ENCODE results near the gene TCF23. TPM values are rescaled to one million over a fixed set of nuclear protein-coding genes. Genes with fewer than 3 reads are reported as not detected.

Gene TCF23
- total and polyA plus RNA-seq, 12 donors, result 0.05 to 0.21 (median 0.08) TPM; not detected in 2

DNA sequence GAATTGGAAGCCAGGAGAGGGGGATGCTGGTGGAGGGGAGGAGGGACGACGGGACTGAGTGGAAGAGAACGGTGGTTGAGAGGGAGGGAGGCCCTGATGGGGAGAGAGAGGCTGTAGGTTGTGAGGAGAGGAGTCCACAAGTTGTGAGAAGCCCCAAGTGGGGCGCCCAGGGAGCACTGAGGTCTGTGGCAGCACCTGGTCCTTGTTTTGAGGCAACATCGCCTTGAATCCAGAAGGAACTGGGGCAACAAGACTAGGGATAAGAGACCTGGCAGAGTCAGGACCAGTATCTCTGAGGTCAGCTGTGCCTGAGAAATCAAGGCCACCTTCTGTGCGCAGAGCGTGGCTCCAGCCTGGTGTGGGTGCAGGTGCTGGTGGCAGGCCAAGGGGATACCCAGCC, 10.7 kb upstream of the TCF23 start:
- no peak overlapping the region for H3K27ac ChIP-seq
- H3K36me3 ChIP-seq, result peaks cover 0 to 2% (median 0%) of the 10 kb centered on the region in 9 donors
- WGBS, 2 donors, result 85% methylated on average over 7 of the region's 7 CpGs
- intact Hi-C loops (cut with DNase I), result no loop called here
- ATAC-seq, result no peak
- TF ChIP-seq, protein P1, sequence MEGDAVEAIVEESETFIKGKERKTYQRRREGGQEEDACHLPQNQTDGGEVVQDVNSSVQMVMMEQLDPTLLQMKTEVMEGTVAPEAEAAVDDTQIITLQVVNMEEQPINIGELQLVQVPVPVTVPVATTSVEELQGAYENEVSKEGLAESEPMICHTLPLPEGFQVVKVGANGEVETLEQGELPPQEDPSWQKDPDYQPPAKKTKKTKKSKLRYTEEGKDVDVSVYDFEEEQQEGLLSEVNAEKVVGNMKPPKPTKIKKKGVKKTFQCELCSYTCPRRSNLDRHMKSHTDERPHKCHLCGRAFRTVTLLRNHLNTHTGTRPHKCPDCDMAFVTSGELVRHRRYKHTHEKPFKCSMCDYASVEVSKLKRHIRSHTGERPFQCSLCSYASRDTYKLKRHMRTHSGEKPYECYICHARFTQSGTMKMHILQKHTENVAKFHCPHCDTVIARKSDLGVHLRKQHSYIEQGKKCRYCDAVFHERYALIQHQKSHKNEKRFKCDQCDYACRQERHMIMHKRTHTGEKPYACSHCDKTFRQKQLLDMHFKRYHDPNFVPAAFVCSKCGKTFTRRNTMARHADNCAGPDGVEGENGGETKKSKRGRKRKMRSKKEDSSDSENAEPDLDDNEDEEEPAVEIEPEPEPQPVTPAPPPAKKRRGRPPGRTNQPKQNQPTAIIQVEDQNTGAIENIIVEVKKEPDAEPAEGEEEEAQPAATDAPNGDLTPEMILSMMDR (IDR thresholded peaks at IDR 0.05), result no peak
- DNase-seq, result no peak
- H3K4me1 ChIP-seq, result peaks cover 5 to 13% (median 8%) of the 10 kb centered on the region in 9 donors
- no peak overlapping the region for H3K4me3 ChIP-seq
- no peaks in the 10 kb centered on the region for H3K27me3 ChIP-seq
- no peaks in the 10 kb centered on the region for H3K9me3 ChIP-seq

DNA sequence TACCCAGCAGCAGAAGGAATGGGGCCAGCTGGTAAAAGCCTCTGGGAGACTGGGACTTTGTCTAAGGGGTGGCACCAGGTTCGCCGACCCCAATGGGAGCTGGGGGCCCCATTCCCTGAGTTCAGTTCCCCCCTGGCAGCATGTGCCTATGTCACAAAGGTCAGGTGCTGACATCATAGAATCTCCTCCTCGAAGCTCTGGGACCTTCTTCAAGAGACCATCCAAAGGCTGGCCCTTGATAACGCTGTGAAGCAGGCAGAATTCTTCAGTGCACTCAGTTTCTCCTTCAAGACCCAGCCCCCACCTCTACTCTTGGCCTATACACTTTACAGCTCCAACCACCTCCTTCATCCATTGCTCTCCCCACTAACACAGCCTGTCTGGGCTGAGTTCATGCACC, 9.5 kb upstream of the TCF23 start, which contains the start of gene PRR30:
Gene PRR30 (minus strand): TSS at position 101 of the 400 bp plus-strand sequence. CDS start 1,081 bp downstream, outside the sequence.
- DNase-seq (no peak), ATAC-seq (no peak)
- intact Hi-C loops (cut with DNase I), result no loop called here
- Histone ChIP-seq H3K36me3 (no peaks in the 10 kb centered on the region), H3K9me3 (no peaks in the 10 kb centered on the region), H3K27me3 (no peaks in the 10 kb centered on the region), H3K4me1 (peaks cover 0 to 5% (median 0%) of the 10 kb centered on the region in 9 donors), H3K4me3 (no peak within 1 kb of the TSS), H3K27ac (no peak within 1 kb of the TSS)
- WGBS, 2 donors, result 70 to 76% methylated on average over 4 of the region's 4 CpGs
- TF ChIP-seq, protein P1 (IDR thresholded peaks at IDR 0.05), result no peak

DNA sequence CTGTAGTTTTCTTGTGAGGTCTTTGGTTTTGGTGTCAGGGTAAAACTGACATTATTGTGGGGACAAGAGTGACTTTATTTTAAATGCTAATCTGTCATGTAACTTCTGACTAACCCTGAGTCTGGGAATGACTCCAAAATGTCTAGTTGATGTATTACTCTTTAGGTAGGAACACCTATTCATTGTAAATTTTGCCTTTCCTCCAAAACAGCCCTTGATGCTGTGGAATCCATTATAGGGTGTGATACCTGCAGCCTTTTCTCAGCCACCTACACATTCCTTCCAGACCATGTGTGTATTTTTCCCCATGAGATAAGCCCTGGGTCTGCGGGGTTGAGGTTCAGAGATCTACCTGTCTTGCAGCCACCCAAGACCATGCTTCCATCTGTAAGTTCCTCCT, 5.5 kb upstream of the TCF23 start:
- 75 to 95% methylated on average over 1 of the region's 1 CpG for WGBS, 2 donors
- no peaks in the 10 kb centered on the region for H3K27me3 ChIP-seq
- H3K9me3 ChIP-seq, result no peaks in the 10 kb centered on the region
- TF ChIP-seq, protein P1 (IDR thresholded peaks at IDR 0.05), result no peak
- intact Hi-C loops (cut with DNase I), result no loop called here
- no peak overlapping the region for H3K4me3 ChIP-seq
- H3K27ac ChIP-seq, result no peak overlapping the region
- no peaks in the 10 kb centered on the region for H3K4me1 ChIP-seq
- ATAC-seq, result no peak
- H3K36me3 ChIP-seq, result no peaks in the 10 kb centered on the region
- DNase-seq, result no peak

DNA sequence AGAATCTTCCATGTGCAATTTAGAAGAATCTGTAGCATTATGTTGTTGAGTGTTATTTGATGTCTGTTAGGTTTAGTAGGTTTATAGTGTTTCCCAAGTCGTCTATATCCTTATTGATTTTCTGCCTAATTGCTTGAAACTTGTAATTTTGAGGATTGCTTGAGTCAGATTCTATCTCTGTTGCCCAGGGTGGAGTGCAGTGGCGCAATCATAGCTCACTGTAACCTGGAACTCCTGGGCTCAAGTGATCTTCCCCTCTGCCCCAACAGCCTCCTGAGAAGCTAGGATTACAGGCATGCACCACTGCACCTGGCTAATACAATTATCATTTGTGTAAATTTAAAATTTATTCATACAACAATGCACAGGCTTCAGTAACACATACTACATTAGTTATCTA, 3.1 kb upstream of the TCF23 start:
- intact Hi-C loops (cut with DNase I), result no loop called here
- no peak for DNase-seq
- Histone ChIP-seq H3K4me1 (no peaks in the 10 kb centered on the region), H3K36me3 (no peaks in the 10 kb centered on the region), H3K27ac (no peak overlapping the region), H3K9me3 (no peaks in the 10 kb centered on the region), H3K27me3 (peaks cover 0 to 6% (median 0%) of the 10 kb centered on the region in 7 donors), H3K4me3 (no peak overlapping the region)
- TF ChIP-seq, protein P1 (IDR thresholded peaks at IDR 0.05), result no peak
- 83 to 86% methylated on average over 2 of the region's 2 CpGs for WGBS, 2 donors
- ATAC-seq, result no peak
